CD4-positive, alpha-beta T cell treated with Interferon gamma for 1 hour (primary cell): ENCODE data around the gene TBC1D10B.
A peak's percentile ranks its signal among the peaks of the same experiment; 100 is the strongest.
"Not testable (repeated sequence)": the region's sequence is repeated elsewhere in the genome, so short reads cannot be mapped to it uniquely, and the experiment has no call there.

Experiments
- DNase-seq: peaks from one replicate; pipeline ENCODE4 v3.0.0-alpha.2; 2020

TBC1D10B gene

DNA sequence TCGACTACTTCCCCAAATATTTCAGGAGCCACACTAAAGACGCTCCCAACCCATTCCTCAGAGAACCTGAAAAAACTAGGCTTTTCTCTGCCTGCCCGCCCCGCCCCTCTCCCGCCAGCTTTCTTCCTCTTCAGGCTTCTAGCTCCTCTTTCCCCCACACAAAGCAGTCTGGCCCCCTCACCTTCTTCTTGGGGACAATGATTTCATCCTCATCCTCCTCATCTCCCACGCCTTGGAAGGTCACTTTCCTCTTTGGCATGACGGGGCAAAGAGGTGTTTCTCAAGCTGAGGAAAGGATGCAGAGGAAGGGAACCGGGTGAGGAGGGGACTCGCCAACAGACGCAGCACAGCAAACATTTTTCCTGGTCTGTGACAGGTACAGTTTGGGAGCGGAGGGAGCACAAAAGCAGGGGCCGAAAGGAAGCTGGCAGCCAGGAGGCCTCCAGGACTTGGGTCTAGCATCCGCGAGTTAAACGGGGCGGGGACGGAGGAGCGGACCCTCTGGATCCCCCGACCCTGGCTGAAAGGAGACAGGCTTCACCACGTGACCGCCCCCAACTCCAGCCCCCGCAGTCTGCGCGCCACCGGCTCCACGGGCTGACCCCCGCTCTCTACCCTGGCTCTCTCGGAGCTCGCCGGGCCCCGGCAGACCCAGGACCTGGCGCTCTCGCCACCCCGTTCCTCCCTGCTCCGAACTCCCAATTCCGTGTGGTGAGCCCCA, 15.7 kb downstream of the TBC1D10B start:
- no peak for DNase-seq

DNA sequence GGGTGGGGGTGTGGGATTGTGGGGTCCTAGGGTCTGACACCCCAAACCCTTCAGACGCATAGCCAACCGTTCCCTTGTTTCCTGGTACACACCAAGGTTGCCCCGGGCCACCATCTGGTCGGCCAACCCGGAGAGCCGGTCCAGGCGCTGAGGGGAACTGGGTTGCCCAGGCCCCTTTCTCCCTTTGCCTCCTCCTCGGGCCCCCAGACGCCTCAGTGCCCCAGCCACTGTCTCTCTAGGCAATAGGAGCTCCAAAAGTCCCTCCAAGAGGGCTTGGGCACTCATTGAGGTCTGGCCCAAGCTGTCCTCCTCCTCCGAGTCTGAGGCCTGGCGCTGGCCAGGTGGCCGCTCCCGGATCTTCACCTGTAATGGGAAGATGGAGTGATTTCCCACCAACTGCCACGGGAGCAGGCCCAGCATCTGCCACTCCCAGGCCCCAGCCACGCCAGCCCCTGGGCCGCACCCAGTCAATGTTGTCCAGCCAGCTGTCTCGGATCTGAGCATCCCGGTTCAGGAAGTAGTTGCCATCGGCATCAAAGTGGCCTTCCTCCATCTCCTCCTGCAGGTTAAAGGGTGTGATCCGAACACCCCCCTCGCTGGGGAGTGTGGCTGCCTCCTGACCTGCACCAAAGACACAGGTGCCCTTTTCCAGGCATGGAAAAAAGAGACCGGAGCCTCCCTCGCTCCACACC, 16.7 kb downstream of the TBC1D10B start:
- DNase-seq: no peak

DNA sequence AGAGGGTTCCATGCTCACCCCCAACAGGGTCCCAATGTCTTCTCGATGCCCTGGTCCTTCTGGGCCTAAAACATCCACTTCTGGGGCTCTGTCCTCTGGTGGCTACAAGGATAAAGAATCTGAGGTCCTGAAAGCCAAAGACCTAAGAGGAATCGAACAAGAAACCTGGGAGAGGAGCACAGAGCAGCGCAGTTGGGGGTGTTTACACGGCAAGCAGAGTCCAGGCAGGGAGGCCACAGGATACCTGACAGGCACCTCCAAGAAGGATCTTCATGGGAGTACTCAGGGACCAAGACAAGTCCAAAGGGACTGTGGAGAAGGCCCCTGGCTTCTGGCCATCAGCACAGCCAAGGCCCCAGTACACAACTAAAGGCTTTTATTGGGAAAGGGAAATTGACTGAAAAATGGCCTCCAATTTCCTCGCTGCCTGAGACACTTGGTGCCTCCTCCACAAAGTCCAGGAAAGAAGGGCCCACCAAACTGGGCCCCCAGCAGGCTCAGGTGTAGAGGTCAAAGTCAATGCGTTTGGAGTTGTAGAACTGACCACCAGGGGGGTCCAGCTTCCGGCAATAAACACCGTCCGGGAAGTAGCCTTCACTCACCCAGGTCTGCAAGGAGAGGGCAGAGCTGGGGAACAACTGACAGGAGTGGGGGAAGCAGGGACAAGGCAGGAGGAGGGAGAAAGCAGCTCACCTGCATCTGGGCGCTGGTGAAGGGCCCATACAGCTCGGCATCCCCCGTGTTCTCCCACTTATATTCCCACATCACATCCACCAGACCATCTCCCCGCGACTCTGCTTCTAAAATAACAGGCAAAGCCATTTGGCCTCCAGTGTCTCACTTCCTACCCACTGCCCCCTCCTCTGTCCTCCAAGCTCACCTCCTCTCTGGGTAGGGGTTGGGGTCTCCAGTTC, 17.5 kb downstream of the TBC1D10B start:
- DNase-seq: no peak

GRCh38 chr16:30351586-30352419, 18.5 kb downstream of the TBC1D10B start:
- DNase-seq: no peak

GRCh38 chr16:30351001-30351441, 19.3 kb downstream of the TBC1D10B start:
- DNase-seq: no peak

GRCh38 chr16:30350134-30350871, 20.0 kb downstream of the TBC1D10B start:
- peak; percentile 25 for DNase-seq

- DNase-seq: no peak
Measured at GRCh38 chr16:30349675-30350074, 20.6 kb downstream of the TBC1D10B start.

DNA sequence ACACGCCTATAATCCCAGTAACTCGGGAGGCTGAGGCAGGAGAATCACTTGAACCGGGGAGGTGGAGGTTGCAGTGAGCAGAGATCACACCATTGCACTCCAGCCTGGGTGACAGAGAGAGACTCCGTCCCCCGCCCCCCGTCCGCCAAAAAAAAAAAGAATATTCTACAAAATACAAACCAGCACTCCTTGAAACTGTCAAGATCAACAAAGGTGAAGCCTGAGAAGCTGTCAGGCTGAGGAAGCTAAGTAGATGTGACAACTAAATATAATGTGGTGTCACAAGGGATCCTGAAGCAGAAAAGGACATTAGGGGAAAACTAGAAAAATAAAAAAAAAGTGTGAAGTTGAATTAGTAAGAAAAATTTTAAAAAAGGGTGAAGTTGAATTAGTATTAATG, 21.4 kb downstream of the TBC1D10B start:
- DNase-seq: no peak

DNA sequence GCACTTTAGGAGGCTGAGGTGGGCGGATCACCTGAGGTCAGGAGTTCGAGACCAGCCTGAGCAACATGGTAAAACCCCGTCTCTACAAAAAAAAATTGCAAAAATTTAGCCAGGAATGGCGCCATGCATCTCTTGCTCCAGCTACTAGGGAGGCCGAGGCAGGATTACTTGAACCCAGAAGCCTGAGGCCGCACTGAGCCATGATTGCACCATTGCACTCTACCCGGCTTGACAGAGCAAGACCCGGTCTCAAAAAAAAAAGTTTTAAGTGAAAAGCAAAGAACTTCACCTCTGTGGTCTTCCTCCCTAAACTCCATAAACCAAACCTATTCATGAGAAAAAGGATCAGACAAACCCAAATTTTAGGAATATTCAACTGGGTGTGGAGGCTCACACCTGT, 22.2 kb downstream of the TBC1D10B start:
- DNase-seq: no peak

- no peak for DNase-seq
Measured at GRCh38 chr16:30346286-30346685, 24.0 kb downstream of the TBC1D10B start.

DNA sequence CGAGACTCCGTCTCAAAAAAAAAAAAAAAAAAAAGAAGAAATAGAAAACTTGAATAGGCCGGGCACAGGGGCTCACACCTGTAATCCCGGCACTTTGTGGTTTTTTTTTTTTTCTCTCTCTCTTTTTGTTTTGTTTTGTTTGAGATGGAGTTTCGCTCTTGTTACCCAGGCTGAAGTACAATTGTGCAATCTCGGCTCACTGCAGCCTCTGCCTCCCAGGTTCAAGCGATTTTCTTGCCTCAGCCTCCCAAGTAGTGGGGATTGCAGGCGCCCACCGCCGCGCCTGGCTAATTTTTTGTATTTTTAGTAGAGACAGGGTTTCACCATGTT, 26.8 kb downstream of the TBC1D10B start:
- not testable (repeated sequence) for DNase-seq

- DNase-seq: no peak
Measured at GRCh38 chr16:30342751-30343490, 27.4 kb downstream of the TBC1D10B start.

DNA sequence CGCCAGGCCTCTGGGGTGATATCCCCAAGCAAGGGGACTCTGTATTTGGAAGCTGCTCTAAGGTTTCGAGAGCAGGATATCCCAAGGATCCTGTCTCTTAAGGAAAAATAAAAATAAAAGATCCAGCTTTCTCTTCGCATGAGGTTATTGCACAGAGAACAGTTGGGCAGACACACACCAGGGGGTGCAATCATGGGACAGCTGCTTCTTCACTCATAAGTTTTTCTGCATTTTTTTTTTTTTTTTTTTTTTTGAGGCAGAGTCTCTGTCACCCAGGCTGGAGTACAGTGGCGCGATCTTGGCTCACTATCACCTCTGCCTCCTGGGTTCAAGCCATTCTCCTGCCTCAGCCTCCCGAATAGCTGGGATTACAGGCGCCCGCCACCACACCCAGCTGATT, 28.3 kb downstream of the TBC1D10B start:
- DNase-seq: not testable (repeated sequence)

GRCh38 chr16:30340621-30341020, 29.7 kb downstream of the TBC1D10B start:
- DNase-seq: no peak

GRCh38 chr16:30338715-30339114, 31.6 kb downstream of the TBC1D10B start:
- not testable (repeated sequence) for DNase-seq

DNA sequence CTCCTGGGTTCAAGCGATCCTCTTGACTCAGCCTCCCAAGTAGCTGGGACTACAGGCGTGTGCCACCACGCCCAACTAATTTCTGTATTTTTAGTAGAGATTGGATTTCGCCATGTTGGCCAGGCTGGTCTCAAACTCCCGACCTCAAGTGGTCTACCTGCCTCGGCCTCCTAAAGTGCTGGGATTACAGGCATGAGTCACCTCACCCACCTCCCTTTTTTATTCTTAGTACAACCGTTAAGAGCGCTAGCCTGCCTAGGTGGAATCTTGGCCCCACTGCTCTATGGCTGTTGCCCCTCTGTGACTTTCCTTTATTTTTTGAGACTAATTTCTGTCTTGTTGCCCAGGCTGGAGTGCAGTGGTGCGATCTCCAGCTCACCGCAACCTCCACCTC, 32.3 kb downstream of the TBC1D10B start:
- not testable (repeated sequence) for DNase-seq

GRCh38 chr16:30335598-30336474, 34.5 kb downstream of the TBC1D10B start:
- DNase-seq: no peak

- peak; percentile 82 for DNase-seq
Measured at GRCh38 chr16:30335028-30335597, 35.2 kb downstream of the TBC1D10B start.

- DNase-seq: peak; percentile 83
Measured at GRCh38 chr16:30334473-30334989, 35.8 kb downstream of the TBC1D10B start.
